SU-DHL-6 (cell line): ENCODE data around the gene HPD.
"Not testable (repeated sequence)": the region's sequence is repeated elsewhere in the genome, so short reads cannot be mapped to it uniquely, and the experiment has no call there.

Experiments
- EZH2phosphoT487 ChIP-seq: fragments of 200-600 bp; sonication (generic), shearing (Covaris generic); conservative IDR thresholded peaks from 2 replicates; pipeline ENCODE4 v1.6.1; 2018; ENCODE audit warnings: mild to moderate bottlenecking, antibody characterized with exemption, low read length, moderate library complexity, mixed read lengths
- TF ChIP-seq, protein P1 (sequence below): fragments of 200-600 bp; sonication (generic); IDR thresholded peaks from one replicate; pipeline ENCODE4 v1.5.1; 2017; ENCODE audit warnings: antibody characterized with exemption, mild to moderate bottlenecking, low read length, moderate library complexity; ENCODE audit not compliant: insufficient read depth, poor library complexity, severe bottlenecking

DNA sequence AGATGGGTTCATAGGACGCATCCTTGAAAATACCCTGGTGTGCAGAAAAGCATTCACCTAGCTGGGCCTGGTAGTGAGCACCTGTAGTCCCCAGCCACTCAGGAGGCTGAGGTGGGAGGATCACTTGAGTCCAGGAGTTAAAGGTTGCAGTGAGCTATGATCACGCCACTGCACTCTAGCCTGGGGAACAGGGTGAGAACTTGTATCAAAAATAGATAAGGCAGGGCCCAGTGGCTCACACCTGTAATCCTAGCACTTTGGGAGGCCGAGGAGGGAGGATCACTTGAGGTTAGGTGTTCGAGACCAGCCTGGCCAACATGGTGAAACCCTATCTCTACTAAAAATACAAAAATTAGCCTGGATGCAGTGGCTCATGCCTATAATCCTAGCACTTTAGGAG lies 2.0 kb upstream of the HPD start:
- TF ChIP-seq, protein P1, sequence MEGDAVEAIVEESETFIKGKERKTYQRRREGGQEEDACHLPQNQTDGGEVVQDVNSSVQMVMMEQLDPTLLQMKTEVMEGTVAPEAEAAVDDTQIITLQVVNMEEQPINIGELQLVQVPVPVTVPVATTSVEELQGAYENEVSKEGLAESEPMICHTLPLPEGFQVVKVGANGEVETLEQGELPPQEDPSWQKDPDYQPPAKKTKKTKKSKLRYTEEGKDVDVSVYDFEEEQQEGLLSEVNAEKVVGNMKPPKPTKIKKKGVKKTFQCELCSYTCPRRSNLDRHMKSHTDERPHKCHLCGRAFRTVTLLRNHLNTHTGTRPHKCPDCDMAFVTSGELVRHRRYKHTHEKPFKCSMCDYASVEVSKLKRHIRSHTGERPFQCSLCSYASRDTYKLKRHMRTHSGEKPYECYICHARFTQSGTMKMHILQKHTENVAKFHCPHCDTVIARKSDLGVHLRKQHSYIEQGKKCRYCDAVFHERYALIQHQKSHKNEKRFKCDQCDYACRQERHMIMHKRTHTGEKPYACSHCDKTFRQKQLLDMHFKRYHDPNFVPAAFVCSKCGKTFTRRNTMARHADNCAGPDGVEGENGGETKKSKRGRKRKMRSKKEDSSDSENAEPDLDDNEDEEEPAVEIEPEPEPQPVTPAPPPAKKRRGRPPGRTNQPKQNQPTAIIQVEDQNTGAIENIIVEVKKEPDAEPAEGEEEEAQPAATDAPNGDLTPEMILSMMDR, result not testable (repeated sequence)
- not testable (repeated sequence) for TF ChIP-seq EZH2phosphoT487
